Panc1 (cell line): Measurements from ENCODE around the gene TMEM141. TPM values are rescaled to one million over a fixed set of nuclear protein-coding genes. Genes with fewer than 3 reads are reported as not detected.
A peak's percentile ranks its signal among the peaks of the same experiment; 100 is the strongest.
"Not testable (repeated sequence)": the region's sequence is repeated elsewhere in the genome, so short reads cannot be mapped to it uniquely, and the experiment has no call there.

ENCODE experiments used
- ATAC-seq: fragments of 200-7000 bp; cut with Tn5 transposase; 2 replicates; pipeline ENCODE4 v1.9.1; 2020; ENCODE audit warnings: mild to moderate bottlenecking, moderate library complexity
- BruUV-seq: library from RNA; stranded (reverse); fragments of 400-500 nt; replicated peaks from 2 replicates; lab custom pipeline; 2021; lab: Mats Ljungman, UMichigan
- CTCF ChIA-PET: fragments of 300-600 bp; sonication (Branson Sonifier 250); formaldehyde crosslinking; loops from one replicate; lab custom pipeline; 2022; ENCODE audit warnings: antibody characterized with exemption; lab: Charles Lee
- POLR2A ChIA-PET: fragments of 300-600 bp; sonication (Branson Sonifier 250); formaldehyde crosslinking; loops from one replicate; lab custom pipeline; 2022; ENCODE audit warnings: antibody characterized with exemption; lab: Charles Lee
- DNase-seq: peaks from one replicate; pipeline ENCODE4 v3.0.0-alpha.2; 2010; ENCODE audit warnings: low read depth, low spot score
- H3K27ac ChIP-seq: 2 replicates; pipeline ENCODE4 v1.5.1; 2011; ENCODE audit warnings: mild to moderate bottlenecking, low read length, inconsistent platforms
- H3K27me3 ChIP-seq: fragments of 200-500 bp; sonication (Bioruptor generic); 2 replicates; pipeline ENCODE4 v1.6.0; 2014; ENCODE audit warnings: low read length, inconsistent platforms; ENCODE audit not compliant: control insufficient read depth, insufficient read depth
- H3K36me3 ChIP-seq: fragments of 200-500 bp; sonication (Bioruptor generic); 2 replicates; pipeline ENCODE4 v1.5.1; 2014; ENCODE audit warnings: inconsistent platforms, mild to moderate bottlenecking, low read length, moderate library complexity; ENCODE audit not compliant: control insufficient read depth, insufficient read depth
- H3K4me1 ChIP-seq: 2 replicates; pipeline ENCODE4 v1.5.1; 2011; ENCODE audit warnings: inconsistent platforms, mild to moderate bottlenecking, low read length, moderate library complexity; ENCODE audit not compliant: control insufficient read depth, insufficient read depth
- H3K4me3 ChIP-seq, 2 experiments: 2 replicates each; pipeline ENCODE4 v1.5.1; 2011 to 2012; ENCODE audit warnings: low read depth in 2 of 2, low read length in 2 of 2, mild to moderate bottlenecking in 2 of 2, inconsistent platforms in 1 of 2, moderate library complexity in 1 of 2
- H3K9me3 ChIP-seq: fragments of 200-500 bp; sonication (Bioruptor generic); 2 replicates; pipeline ENCODE4 v1.5.1; 2014; ENCODE audit warnings: low read depth, mild to moderate bottlenecking, inconsistent platforms, low read length, moderate library complexity; ENCODE audit not compliant: control insufficient read depth, insufficient read depth
- POLR2AphosphoS5 ChIP-seq: IDR thresholded peaks from 2 replicates; pipeline ENCODE4 v1.6.1; 2012; ENCODE audit warnings: mild to moderate bottlenecking, low read depth, low read length, moderate library complexity
- SIN3A ChIP-seq: IDR thresholded peaks from 2 replicates; pipeline ENCODE4 v1.6.1; 2012; ENCODE audit warnings: low read depth, mild to moderate bottlenecking, low read length, moderate library complexity, borderline replicate concordance; ENCODE audit not compliant: insufficient read depth
- TCF7L2 ChIP-seq: IDR thresholded peaks from 2 replicates; pipeline ENCODE4 v1.6.1; 2011; ENCODE audit warnings: mild to moderate bottlenecking, low read depth, low read length, inconsistent platforms
- in situ Hi-C: cut with HindIII; loops from 2 replicates; pipeline ENCODE4 v1.10.0; 2016; ENCODE audit warnings: low sequenced_read_pairs, low pct_unique_long_range_greater_than_20kb
- intact Hi-C: fragments of 100-400 bp; cut with micrococcal nuclease; formaldehyde crosslinking; loops from one replicate; pipeline ENCODE4 v1.10.0; 2022; ENCODE audit not compliant: unreplicated experiment
- microRNA-seq: library from miRNA; unstranded; fragments of <30 nt; microRNA quantifications from one replicate; pipeline ENCODE4 v1.1.0, GENCODE V29; 2020; ENCODE audit not compliant: unreplicated experiment
- total RNA-seq: library from RNA; stranded (reverse); gene quantifications from one replicate; pipeline ENCODE4 v1.2.1, GENCODE V29; 2021; ENCODE audit not compliant: unreplicated experiment
- TF ChIP-seq, protein P1 (sequence below): fragments of 450-650 bp; IDR thresholded peaks from 2 replicates; pipeline ENCODE4 v1.5.1; 2017; ENCODE audit warnings: mild to moderate bottlenecking

Gene TMEM141
- total RNA-seq, 1 experiment from 2014 or later, result 53.5 TPM

- in situ Hi-C loops, result not testable (repeated sequence)
Observed at GRCh38 chr9:136842380-136842948, 51.3 kb downstream of the TMEM141 start, which contains the start of gene AJM1. AJM1 (plus strand) TSS chr9:136842478; CDS start chr9:136844415, 1,937 bp downstream.

More at GRCh38 chr9:136842380-136842948, 51.3 kb downstream of the TMEM141 start, which contains the start of gene AJM1:
- intact Hi-C loops, H3K27me3 ChIP-seq, H3K9me3 ChIP-seq, BruUV-seq, H3K36me3 ChIP-seq: not testable (repeated sequence)
- Histone ChIP-seq H3K4me3 (peak within 1 kb of the TSS; percentile 43 to 57), H3K4me1 (peaks cover 26% of the 10 kb centered on the region), H3K27ac (peak within 1 kb of the TSS; percentile 74)
- ATAC-seq (peak; percentile 76), DNase-seq (peak; percentile 53)
- POLR2A ChIA-PET, result interaction anchor here (0.6 kb wide), 1 partner anchor 34 kb away, joined by 4 read pairs; no protein-coding TSS in a partner anchor
- CTCF ChIA-PET, result interaction anchor here (0.6 to 0.7 kb wide), 3 partner anchors 17 to 96 kb away, joined by 3 to 8 read pairs (median 7); no protein-coding TSS in a partner anchor
- peak; percentile 15 for TF ChIP-seq TCF7L2
- 0 out of 2 replicates have a peak, but pooled peaks have one; percentile 3 for TF ChIP-seq SIN3A
- peak; percentile 30; the same call in 1 of the 2 replicates for TF ChIP-seq POLR2AphosphoS5
- TF ChIP-seq, protein P1, sequence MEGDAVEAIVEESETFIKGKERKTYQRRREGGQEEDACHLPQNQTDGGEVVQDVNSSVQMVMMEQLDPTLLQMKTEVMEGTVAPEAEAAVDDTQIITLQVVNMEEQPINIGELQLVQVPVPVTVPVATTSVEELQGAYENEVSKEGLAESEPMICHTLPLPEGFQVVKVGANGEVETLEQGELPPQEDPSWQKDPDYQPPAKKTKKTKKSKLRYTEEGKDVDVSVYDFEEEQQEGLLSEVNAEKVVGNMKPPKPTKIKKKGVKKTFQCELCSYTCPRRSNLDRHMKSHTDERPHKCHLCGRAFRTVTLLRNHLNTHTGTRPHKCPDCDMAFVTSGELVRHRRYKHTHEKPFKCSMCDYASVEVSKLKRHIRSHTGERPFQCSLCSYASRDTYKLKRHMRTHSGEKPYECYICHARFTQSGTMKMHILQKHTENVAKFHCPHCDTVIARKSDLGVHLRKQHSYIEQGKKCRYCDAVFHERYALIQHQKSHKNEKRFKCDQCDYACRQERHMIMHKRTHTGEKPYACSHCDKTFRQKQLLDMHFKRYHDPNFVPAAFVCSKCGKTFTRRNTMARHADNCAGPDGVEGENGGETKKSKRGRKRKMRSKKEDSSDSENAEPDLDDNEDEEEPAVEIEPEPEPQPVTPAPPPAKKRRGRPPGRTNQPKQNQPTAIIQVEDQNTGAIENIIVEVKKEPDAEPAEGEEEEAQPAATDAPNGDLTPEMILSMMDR, result peak; percentile 87

Small RNA genes within 50 kb of the gene (microRNA-seq; reads per million reads assigned to microRNA genes)
- not detected for gene MIR4292
- gene MIR6722, result not detected

Other genes with a start within 250 kb of the TMEM141 start
- gene NOTCH1, start 245.3 kb upstream of the TMEM141 start, total RNA-seq, result 13.4 TPM
- gene EGFL7, start 128.4 kb upstream of the TMEM141 start, total RNA-seq, result 42.3 TPM
- gene AGPAT2, start 103.9 kb upstream of the TMEM141 start, total RNA-seq, result 77.9 TPM
- 10.6 TPM for gene DIPK1B, start 78.8 kb upstream of the TMEM141 start, total RNA-seq
- gene LCN10, start 48.4 kb upstream of the TMEM141 start, total RNA-seq, result not detected
- not detected for gene LCN6, start 42.8 kb upstream of the TMEM141 start, total RNA-seq
- not detected for gene LCN8, start 33.1 kb upstream of the TMEM141 start, total RNA-seq
- gene LCN15, start 26.8 kb upstream of the TMEM141 start, total RNA-seq, result 0.05 TPM
- 0.62 TPM for gene CCDC183, start 5.0 kb downstream of the TMEM141 start, total RNA-seq
- gene RABL6, start 16.6 kb downstream of the TMEM141 start, total RNA-seq, result 106 TPM
- gene AJM1, start 51.1 kb downstream of the TMEM141 start, total RNA-seq, result 7.2 TPM
- gene PHPT1, start 58.1 kb downstream of the TMEM141 start, total RNA-seq, result 204 TPM
- 6.3 TPM for gene MAMDC4, start 61.0 kb downstream of the TMEM141 start, total RNA-seq
- 270 TPM for gene EDF1, start 75.0 kb downstream of the TMEM141 start, total RNA-seq
- gene TRAF2, start 95.2 kb downstream of the TMEM141 start, total RNA-seq, result 48.7 TPM
- 72.6 TPM for gene FBXW5, start 153.4 kb downstream of the TMEM141 start, total RNA-seq
- 2.9 TPM for gene C8G, start 153.9 kb downstream of the TMEM141 start, total RNA-seq
- 2.5 TPM for gene LCN12, start 160.9 kb downstream of the TMEM141 start, total RNA-seq
- gene PTGDS, start 186.2 kb downstream of the TMEM141 start, total RNA-seq, result 13.7 TPM
- gene LCNL1, start 191.6 kb downstream of the TMEM141 start, total RNA-seq, result 0.82 TPM
- 64.0 TPM for gene PAXX, start 201.1 kb downstream of the TMEM141 start, total RNA-seq
- gene CLIC3, start 205.2 kb downstream of the TMEM141 start, total RNA-seq, result 6.2 TPM
- gene ABCA2, start 236.9 kb downstream of the TMEM141 start, total RNA-seq, result 27.0 TPM
- not detected for gene FUT7, start 240.7 kb downstream of the TMEM141 start, total RNA-seq